Nephron (organoid): ENCODE results near the gene CARD14.

Experiments
- H3K27ac Mint-ChIP-seq, 3 experiments: 2 replicates each; pipeline ENCODE4 v1.8.0; 2020; ENCODE audit warnings: mixed read lengths in 3 of 3, mild to moderate bottlenecking in 2 of 3, moderate library complexity in 1 of 3
- H3K27me3 Mint-ChIP-seq: 2 replicates; pipeline ENCODE4 v1.8.0; 2021; ENCODE audit warnings: low read depth, mild to moderate bottlenecking, moderate library complexity, mixed read lengths
- H3K36me3 Mint-ChIP-seq: 2 replicates; pipeline ENCODE4 v1.8.0; 2020; ENCODE audit warnings: low read depth, mixed read lengths
- H3K4me1 Mint-ChIP-seq: 2 replicates; pipeline ENCODE4 v1.8.0; 2020; ENCODE audit warnings: mixed read lengths
- H3K4me3 Mint-ChIP-seq, 3 experiments: 2 replicates each; pipeline ENCODE4 v1.8.0; 2020; ENCODE audit warnings: mild to moderate bottlenecking in 3 of 3, mixed read lengths in 3 of 3, moderate library complexity in 2 of 3
- H3K9me3 Mint-ChIP-seq: 2 replicates; pipeline ENCODE4 v1.8.0; 2020; ENCODE audit warnings: mixed read lengths
- TF ChIP-seq, protein P1 (sequence below), 3 experiments: fragments of 200-600 bp; sonication (generic); IDR thresholded peaks; one replicate each; pipeline ENCODE4 v1.5.0; 2021; ENCODE audit warnings: antibody characterized with exemption in 3 of 3; ENCODE audit not compliant: unreplicated experiment in 3 of 3

CARD14 gene

DNA sequence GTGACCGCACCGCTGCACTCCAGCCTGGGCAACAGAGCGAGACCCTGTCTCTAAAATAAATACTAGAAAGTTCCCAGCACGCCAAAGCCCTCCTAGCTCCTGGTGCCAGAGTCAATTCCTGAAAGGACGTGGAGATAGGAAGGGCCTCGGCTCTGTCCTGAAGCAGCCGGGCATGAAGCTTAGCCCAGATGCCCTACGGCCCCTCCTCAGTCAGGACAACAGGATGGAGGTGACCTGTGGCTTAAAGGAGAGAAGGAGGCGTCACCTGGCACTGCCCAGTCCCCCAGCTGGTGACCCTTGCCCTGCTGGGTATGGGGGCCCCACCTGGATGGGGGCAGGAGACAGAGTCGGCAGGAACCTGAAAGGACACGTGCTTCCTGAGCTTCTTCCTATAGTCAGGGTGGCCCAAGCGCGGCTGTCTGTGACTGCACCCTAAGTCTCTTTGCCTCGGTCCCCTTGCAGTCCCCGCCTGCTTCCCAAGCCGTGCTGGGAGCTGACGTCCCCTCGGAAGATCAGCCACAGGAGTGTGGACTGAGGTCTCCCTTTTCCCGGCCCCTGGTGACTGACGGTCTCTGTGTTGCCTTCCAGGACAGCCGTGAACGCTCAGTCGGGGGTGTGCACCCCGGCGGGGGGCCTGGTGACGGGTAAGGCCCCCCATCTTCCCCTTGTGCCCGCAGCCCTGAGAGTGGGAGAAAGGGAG lies 75.9 kb downstream of the CARD14 start:
- Mint-ChIP-seq H3K36me3 (peaks cover 30% of the 10 kb centered on the region), H3K27ac (no peak overlapping the region), H3K9me3 (no peaks in the 10 kb centered on the region), H3K27me3 (no peaks in the 10 kb centered on the region), H3K4me3 (no peak overlapping the region), H3K4me1 (no peaks in the 10 kb centered on the region)
- TF ChIP-seq, protein P1, sequence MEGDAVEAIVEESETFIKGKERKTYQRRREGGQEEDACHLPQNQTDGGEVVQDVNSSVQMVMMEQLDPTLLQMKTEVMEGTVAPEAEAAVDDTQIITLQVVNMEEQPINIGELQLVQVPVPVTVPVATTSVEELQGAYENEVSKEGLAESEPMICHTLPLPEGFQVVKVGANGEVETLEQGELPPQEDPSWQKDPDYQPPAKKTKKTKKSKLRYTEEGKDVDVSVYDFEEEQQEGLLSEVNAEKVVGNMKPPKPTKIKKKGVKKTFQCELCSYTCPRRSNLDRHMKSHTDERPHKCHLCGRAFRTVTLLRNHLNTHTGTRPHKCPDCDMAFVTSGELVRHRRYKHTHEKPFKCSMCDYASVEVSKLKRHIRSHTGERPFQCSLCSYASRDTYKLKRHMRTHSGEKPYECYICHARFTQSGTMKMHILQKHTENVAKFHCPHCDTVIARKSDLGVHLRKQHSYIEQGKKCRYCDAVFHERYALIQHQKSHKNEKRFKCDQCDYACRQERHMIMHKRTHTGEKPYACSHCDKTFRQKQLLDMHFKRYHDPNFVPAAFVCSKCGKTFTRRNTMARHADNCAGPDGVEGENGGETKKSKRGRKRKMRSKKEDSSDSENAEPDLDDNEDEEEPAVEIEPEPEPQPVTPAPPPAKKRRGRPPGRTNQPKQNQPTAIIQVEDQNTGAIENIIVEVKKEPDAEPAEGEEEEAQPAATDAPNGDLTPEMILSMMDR (IDR thresholded peaks at IDR 0.05; ENCODE audit: unreplicated experiment in 3 of 3): no peak

DNA sequence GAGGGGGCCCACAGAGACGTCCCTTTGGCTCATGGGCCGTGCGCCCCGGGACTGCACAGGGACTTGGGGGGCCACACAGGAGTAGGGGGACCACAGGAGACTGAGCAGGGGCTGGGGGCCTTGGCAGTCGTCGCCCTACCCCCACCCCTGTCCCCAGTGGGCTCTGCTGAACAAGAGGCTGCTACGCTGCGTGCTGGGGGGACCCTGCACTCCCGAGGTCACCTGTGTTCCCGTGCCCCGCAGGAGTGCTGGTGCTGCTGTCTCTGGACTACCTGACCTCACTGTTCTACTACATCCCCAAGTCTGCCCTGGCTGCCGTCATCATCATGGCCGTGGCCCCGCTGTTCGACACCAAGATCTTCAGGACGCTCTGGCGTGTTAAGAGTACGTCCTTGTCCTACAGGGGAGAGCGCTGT lies 76.4 kb downstream of the CARD14 start:
- H3K9me3 Mint-ChIP-seq: no peaks in the 10 kb centered on the region
- H3K4me3 Mint-ChIP-seq: no peak overlapping the region
- no peaks in the 10 kb centered on the region for H3K27me3 Mint-ChIP-seq
- peaks cover 25% of the 10 kb centered on the region for H3K36me3 Mint-ChIP-seq
- TF ChIP-seq, protein P1 (IDR thresholded peaks at IDR 0.05; ENCODE audit: unreplicated experiment in 3 of 3): no peak
- no peak overlapping the region for H3K27ac Mint-ChIP-seq
- H3K4me1 Mint-ChIP-seq: no peaks in the 10 kb centered on the region

GRCh38 chr17:80246726-80247125 lies 76.9 kb downstream of the CARD14 start:
- Mint-ChIP-seq H3K4me3 (no peak overlapping the region), H3K9me3 (no peaks in the 10 kb centered on the region), H3K27ac (no peak overlapping the region), H3K36me3 (peaks cover 21% of the 10 kb centered on the region), H3K27me3 (no peaks in the 10 kb centered on the region), H3K4me1 (no peaks in the 10 kb centered on the region)
- TF ChIP-seq, protein P1 (IDR thresholded peaks at IDR 0.05; ENCODE audit: unreplicated experiment in 3 of 3): no peak

GRCh38 chr17:80247561-80247960 lies 77.7 kb downstream of the CARD14 start:
- TF ChIP-seq, protein P1 (IDR thresholded peaks at IDR 0.05; ENCODE audit: unreplicated experiment in 3 of 3): no peak
- Mint-ChIP-seq H3K9me3 (no peaks in the 10 kb centered on the region), H3K27me3 (no peaks in the 10 kb centered on the region), H3K4me3 (no peak overlapping the region), H3K4me1 (no peaks in the 10 kb centered on the region), H3K36me3 (peaks cover 15% of the 10 kb centered on the region), H3K27ac (no peak overlapping the region)

DNA sequence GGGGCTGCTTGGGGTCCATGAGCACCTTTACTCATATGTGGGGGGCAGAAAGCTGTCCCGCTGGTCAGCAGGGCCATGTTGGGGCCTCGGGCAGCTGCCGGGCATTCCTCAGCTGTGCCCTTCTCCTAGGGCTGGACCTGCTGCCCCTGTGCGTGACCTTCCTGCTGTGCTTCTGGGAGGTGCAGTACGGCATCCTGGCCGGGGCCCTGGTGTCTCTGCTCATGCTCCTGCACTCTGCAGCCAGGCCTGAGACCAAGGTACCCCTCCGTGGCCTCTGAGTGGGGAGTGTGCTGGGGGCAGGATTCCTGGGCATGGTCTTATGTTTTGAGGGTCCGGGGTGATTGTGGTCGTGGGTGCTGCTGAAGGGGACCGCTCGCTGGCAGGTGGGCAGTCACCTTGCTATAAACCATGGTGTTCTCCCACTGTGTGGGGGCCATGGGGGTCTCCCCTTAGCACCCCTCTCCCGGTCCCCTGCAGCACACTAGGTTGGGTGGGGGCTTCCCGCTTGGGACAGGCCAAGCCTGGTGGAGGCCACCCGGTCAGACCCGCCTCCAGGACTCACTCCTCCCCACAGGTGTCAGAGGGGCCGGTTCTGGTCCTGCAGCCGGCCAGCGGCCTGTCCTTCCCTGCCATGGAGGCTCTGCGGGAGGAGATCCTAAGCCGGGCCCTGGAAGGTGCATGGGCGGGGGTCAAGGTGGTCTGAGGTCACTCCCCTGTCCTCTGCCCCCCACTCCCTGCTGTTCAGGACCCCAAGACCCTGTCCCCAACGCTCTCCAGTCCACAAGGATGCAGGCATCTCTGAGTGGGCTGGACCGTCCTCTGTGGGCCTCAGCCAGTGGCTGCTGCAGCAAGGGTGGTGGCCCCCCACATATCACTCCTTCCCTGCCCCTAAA lies 78.4 kb downstream of the CARD14 start:
- Mint-ChIP-seq H3K4me3 (no peak overlapping the region), H3K9me3 (no peaks in the 10 kb centered on the region)

More for the DNA sequence above, 78.4 kb downstream of the CARD14 start:
- H3K36me3 Mint-ChIP-seq: peaks cover 10% of the 10 kb centered on the region
- H3K27me3 Mint-ChIP-seq: no peaks in the 10 kb centered on the region
- TF ChIP-seq, protein P1 (IDR thresholded peaks at IDR 0.05; ENCODE audit: unreplicated experiment in 3 of 3): no peak
- H3K4me1 Mint-ChIP-seq: no peaks in the 10 kb centered on the region
- no peak overlapping the region for H3K27ac Mint-ChIP-seq
